OCI-LY1 (cell line): Measurements from ENCODE around the gene MSANTD3.

Experiments used
- EZH2 ChIP-seq: fragments of 200-600 bp; sonication (generic), shearing (Covaris generic); IDR thresholded peaks from 2 replicates; pipeline ENCODE4 v1.8.0; 2017; ENCODE audit warnings: borderline replicate concordance, mixed run types, mild to moderate bottlenecking, antibody characterized with exemption, low read length, moderate library complexity, mixed read lengths
- TF ChIP-seq, protein P1 (sequence below): fragments of 200-600 bp; sonication (generic), shearing (Covaris generic); IDR thresholded peaks from 2 replicates; pipeline ENCODE4 v1.5.1; 2017; ENCODE audit warnings: mild to moderate bottlenecking, antibody characterized with exemption, low read length, moderate library complexity, mixed read lengths

DNA sequence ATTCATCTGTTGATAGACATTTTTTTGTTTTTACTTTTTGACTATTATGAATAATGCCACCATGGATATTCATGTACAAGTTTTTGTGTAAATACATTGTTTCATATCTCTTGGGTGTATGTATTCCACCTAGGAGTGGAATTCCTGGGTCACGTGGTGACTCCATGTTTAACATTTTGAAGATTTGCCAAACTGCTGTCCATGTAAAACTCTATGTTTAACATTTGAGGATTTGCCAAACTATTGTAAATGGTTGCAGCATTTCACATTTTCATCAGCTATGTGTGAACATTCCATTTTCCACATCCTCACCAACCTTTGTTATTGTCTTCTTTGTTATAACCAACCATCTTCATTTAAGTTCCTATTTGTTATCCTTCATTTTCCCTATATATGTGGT, 58.3 kb downstream of the MSANTD3 start:
- TF ChIP-seq, protein P1, sequence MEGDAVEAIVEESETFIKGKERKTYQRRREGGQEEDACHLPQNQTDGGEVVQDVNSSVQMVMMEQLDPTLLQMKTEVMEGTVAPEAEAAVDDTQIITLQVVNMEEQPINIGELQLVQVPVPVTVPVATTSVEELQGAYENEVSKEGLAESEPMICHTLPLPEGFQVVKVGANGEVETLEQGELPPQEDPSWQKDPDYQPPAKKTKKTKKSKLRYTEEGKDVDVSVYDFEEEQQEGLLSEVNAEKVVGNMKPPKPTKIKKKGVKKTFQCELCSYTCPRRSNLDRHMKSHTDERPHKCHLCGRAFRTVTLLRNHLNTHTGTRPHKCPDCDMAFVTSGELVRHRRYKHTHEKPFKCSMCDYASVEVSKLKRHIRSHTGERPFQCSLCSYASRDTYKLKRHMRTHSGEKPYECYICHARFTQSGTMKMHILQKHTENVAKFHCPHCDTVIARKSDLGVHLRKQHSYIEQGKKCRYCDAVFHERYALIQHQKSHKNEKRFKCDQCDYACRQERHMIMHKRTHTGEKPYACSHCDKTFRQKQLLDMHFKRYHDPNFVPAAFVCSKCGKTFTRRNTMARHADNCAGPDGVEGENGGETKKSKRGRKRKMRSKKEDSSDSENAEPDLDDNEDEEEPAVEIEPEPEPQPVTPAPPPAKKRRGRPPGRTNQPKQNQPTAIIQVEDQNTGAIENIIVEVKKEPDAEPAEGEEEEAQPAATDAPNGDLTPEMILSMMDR = no peak
- no peak for TF ChIP-seq EZH2
